IPS-18a (cell line): ENCODE measurements around the gene CLDN18.

ENCODE experiments used
- H3K27ac ChIP-seq: one replicate; pipeline ENCODE4 v1.5.1; 2013; ENCODE audit warnings: low read length
- H3K27me3 ChIP-seq: one replicate; pipeline ENCODE4 v1.6.1; 2013; ENCODE audit warnings: mild to moderate bottlenecking, low read length; ENCODE audit not compliant: control insufficient read depth, insufficient read depth
- H3K36me3 ChIP-seq: one replicate; pipeline ENCODE4 v1.6.1; 2013; ENCODE audit warnings: low read depth, low read length; ENCODE audit not compliant: control insufficient read depth
- H3K4me1 ChIP-seq: one replicate; pipeline ENCODE4 v1.6.1; 2013; ENCODE audit warnings: low read depth, low read length; ENCODE audit not compliant: control insufficient read depth
- H3K4me3 ChIP-seq: one replicate; pipeline ENCODE4 v1.5.1; 2013; ENCODE audit warnings: low read length
- H3K9ac ChIP-seq: one replicate; pipeline ENCODE4 v1.6.1; 2013; ENCODE audit warnings: mild to moderate bottlenecking, low read length, moderate library complexity
- H3K9me3 ChIP-seq: one replicate; pipeline ENCODE4 v1.6.1; 2013; ENCODE audit warnings: low read depth, low read length; ENCODE audit not compliant: control insufficient read depth

Gene CLDN18

GRCh38 chr3:138009476-138010272 lies at the start of gene CLDN18:
Gene CLDN18, plus strand, starts transcription at chr3:138010165. Its CDS starts 61 bp downstream, at chr3:138010226.
- Histone ChIP-seq H3K9ac (no peak within 1 kb of the TSS), H3K27ac (no peak within 1 kb of the TSS), H3K4me3 (no peak within 1 kb of the TSS), H3K36me3 (no peaks in the 10 kb centered on the region), H3K9me3 (no peaks in the 10 kb centered on the region), H3K4me1 (no peaks in the 10 kb centered on the region), H3K27me3 (no peaks in the 10 kb centered on the region)

GRCh38 chr3:137962251-137962650 lies 47.7 kb upstream of the CLDN18 start:
- H3K27ac ChIP-seq: no peak overlapping the region
- H3K4me3 ChIP-seq: no peak overlapping the region
- peaks cover 15% of the 10 kb centered on the region for H3K4me1 ChIP-seq
- H3K9ac ChIP-seq: no peak overlapping the region
- no peaks in the 10 kb centered on the region for H3K27me3 ChIP-seq
- H3K9me3 ChIP-seq: no peaks in the 10 kb centered on the region
- H3K36me3 ChIP-seq: no peaks in the 10 kb centered on the region

- Histone ChIP-seq H3K27ac (no peak overlapping the region), H3K27me3 (no peaks in the 10 kb centered on the region), H3K9me3 (no peaks in the 10 kb centered on the region), H3K4me1 (peaks cover 5% of the 10 kb centered on the region), H3K36me3 (no peaks in the 10 kb centered on the region), H3K4me3 (no peak overlapping the region), H3K9ac (no peak overlapping the region)
Observed at GRCh38 chr3:137963463-137963862, 46.5 kb upstream of the CLDN18 start.

GRCh38 chr3:137970914-137971831 lies 38.8 kb upstream of the CLDN18 start:
- peaks cover 4% of the 10 kb centered on the region for H3K27me3 ChIP-seq
- no peak overlapping the region for H3K4me3 ChIP-seq
- no peaks in the 10 kb centered on the region for H3K9me3 ChIP-seq
- no peaks in the 10 kb centered on the region for H3K36me3 ChIP-seq
- no peak overlapping the region for H3K9ac ChIP-seq
- H3K27ac ChIP-seq: no peak overlapping the region
- no peaks in the 10 kb centered on the region for H3K4me1 ChIP-seq

- no peaks in the 10 kb centered on the region for H3K4me1 ChIP-seq
- H3K9me3 ChIP-seq: no peaks in the 10 kb centered on the region
- H3K27ac ChIP-seq: no peak overlapping the region
- peaks cover 4% of the 10 kb centered on the region for H3K27me3 ChIP-seq
- H3K36me3 ChIP-seq: no peaks in the 10 kb centered on the region
- H3K9ac ChIP-seq: no peak overlapping the region
- no peak overlapping the region for H3K4me3 ChIP-seq
Observed at GRCh38 chr3:137972396-137972795, 37.6 kb upstream of the CLDN18 start.

GRCh38 chr3:137978328-137978727 lies 31.6 kb upstream of the CLDN18 start:
- Histone ChIP-seq H3K36me3 (no peaks in the 10 kb centered on the region), H3K27me3 (no peaks in the 10 kb centered on the region), H3K4me3 (no peak overlapping the region), H3K4me1 (no peaks in the 10 kb centered on the region), H3K27ac (no peak overlapping the region), H3K9me3 (no peaks in the 10 kb centered on the region), H3K9ac (no peak overlapping the region)

GRCh38 chr3:137987723-137988122 lies 22.2 kb upstream of the CLDN18 start:
- no peaks in the 10 kb centered on the region for H3K4me1 ChIP-seq
- no peak overlapping the region for H3K27ac ChIP-seq
- no peaks in the 10 kb centered on the region for H3K36me3 ChIP-seq
- no peak overlapping the region for H3K9ac ChIP-seq
- H3K4me3 ChIP-seq: no peak overlapping the region
- H3K27me3 ChIP-seq: no peaks in the 10 kb centered on the region
- no peaks in the 10 kb centered on the region for H3K9me3 ChIP-seq

GRCh38 chr3:137988152-137988551 lies 21.8 kb upstream of the CLDN18 start:
- no peaks in the 10 kb centered on the region for H3K36me3 ChIP-seq
- H3K27me3 ChIP-seq: no peaks in the 10 kb centered on the region
- H3K4me3 ChIP-seq: no peak overlapping the region
- H3K4me1 ChIP-seq: no peaks in the 10 kb centered on the region
- no peaks in the 10 kb centered on the region for H3K9me3 ChIP-seq
- H3K9ac ChIP-seq: no peak overlapping the region
- no peak overlapping the region for H3K27ac ChIP-seq

GRCh38 chr3:137988982-137989381 lies 21.0 kb upstream of the CLDN18 start:
- Histone ChIP-seq H3K4me3 (no peak overlapping the region), H3K36me3 (no peaks in the 10 kb centered on the region), H3K27ac (no peak overlapping the region), H3K9me3 (peaks cover 4% of the 10 kb centered on the region), H3K4me1 (no peaks in the 10 kb centered on the region), H3K9ac (no peak overlapping the region), H3K27me3 (no peaks in the 10 kb centered on the region)

- Histone ChIP-seq H3K4me1 (no peaks in the 10 kb centered on the region), H3K9me3 (peaks cover 6% of the 10 kb centered on the region), H3K36me3 (no peaks in the 10 kb centered on the region), H3K4me3 (no peak overlapping the region), H3K27ac (no peak overlapping the region), H3K27me3 (no peaks in the 10 kb centered on the region), H3K9ac (no peak overlapping the region)
Observed at GRCh38 chr3:137990427-137990826, 19.5 kb upstream of the CLDN18 start.

GRCh38 chr3:137992592-137992991 lies 17.4 kb upstream of the CLDN18 start:
- Histone ChIP-seq H3K27ac (no peak overlapping the region), H3K9me3 (peaks cover 6% of the 10 kb centered on the region), H3K27me3 (no peaks in the 10 kb centered on the region), H3K36me3 (no peaks in the 10 kb centered on the region), H3K9ac (no peak overlapping the region), H3K4me1 (no peaks in the 10 kb centered on the region), H3K4me3 (no peak overlapping the region)
